C4-2B (cell line): Measurements from ENCODE around the gene GHDC.

Experiments used
- CTCF ChIP-seq: fragments of 450-650 bp; conservative IDR thresholded peaks from 2 replicates; pipeline ENCODE4 v1.5.1; 2017; ENCODE audit warnings: mild to moderate bottlenecking
- ZFX ChIP-seq: fragments of 450-650 bp; IDR thresholded peaks from 2 replicates; pipeline ENCODE4 v1.6.1; 2017

DNA sequence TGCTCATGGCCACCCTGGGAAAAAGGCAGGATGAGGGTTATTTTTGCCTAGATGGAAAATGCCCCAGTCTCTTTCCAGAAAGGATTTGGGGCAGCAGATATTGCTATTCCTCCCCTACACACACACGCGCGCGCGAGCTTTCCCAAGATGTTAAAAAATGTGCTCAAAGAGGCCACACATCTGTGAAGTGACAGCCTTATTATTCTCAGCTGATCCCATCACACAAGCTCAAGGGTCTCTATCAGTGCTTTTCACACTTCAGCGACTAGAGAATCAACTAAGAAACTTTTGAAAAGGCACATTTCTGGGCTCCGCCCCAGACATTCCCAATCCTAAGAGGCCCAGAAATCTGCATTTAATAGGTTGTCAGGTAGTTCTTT lies 33.8 kb downstream of the GHDC start:
- no peak for TF ChIP-seq CTCF
- TF ChIP-seq ZFX, result no peak
